ENCODE measurements around the gene MRPS10. TPM values are rescaled to one million over a fixed set of nuclear protein-coding genes. Genes with fewer than 3 reads are reported as not detected.

Gene MRPS10
- total RNA-seq, 1 experiment from 2014 or later = 62.1 TPM

- BruUV-seq (replicated peaks) = no TSS peak
- POLR2A ChIA-PET = no interaction called here
- Histone ChIP-seq H3K9me3 (ENCODE audit: control insufficient read depth in 1 of 2, insufficient read depth in 1 of 2, low read depth in 1 of 2, low read length in 2 of 2) (no peaks in the 10 kb centered on the region), H3K9ac (ENCODE audit: low read length) (no peak overlapping the region), H3K27me3 (ENCODE audit: insufficient read depth, low read length) (no peaks in the 10 kb centered on the region), H3K4me2 (ENCODE audit: low read length) (no peak overlapping the region), H3K79me2 (ENCODE audit: insufficient read depth, low read length) (no peaks in the 10 kb centered on the region), H4K20me1 (ENCODE audit: insufficient read depth) (no peaks in the 10 kb centered on the region), H2AFZ (ENCODE audit: low read depth, low read length, poor library complexity, severe bottlenecking) (no peak overlapping the region), H3K9me2 (ENCODE audit: insufficient read depth) (no peaks in the 10 kb centered on the region), H3K36me3 (ENCODE audit: control insufficient read depth in 1 of 2, insufficient read depth in 2 of 2, low read length in 2 of 2) (no peaks in the 10 kb centered on the region), H3K4me3 (replicated peaks in 1 of 2; ENCODE audit: low read depth in 1 of 2, low read length in 2 of 2) (no peak overlapping the region), H3K4me1 (ENCODE audit: control insufficient read depth in 1 of 2, insufficient read depth in 2 of 2, low read length in 2 of 2) (peaks cover 22 to 40% of the 10 kb centered on the region in 2 experiments), H3K27ac (ENCODE audit: low read depth, low read length) (no peak overlapping the region)
- TF ChIP-seq ELF1 (IDR thresholded peaks at IDR 0.05; ENCODE audit: borderline replicate concordance, low read depth) (no peak), JUND (IDR thresholded peaks at IDR 0.05) (no peak), MAX (IDR thresholded peaks at IDR 0.05) (no peak), FOSL1 (IDR thresholded peaks at IDR 0.05; ENCODE audit: low read depth) (no peak), TCF7L2 (IDR thresholded peaks at IDR 0.05; ENCODE audit: borderline replicate concordance, extremely low read depth, insufficient read depth, insufficient read length) (no peak), EGR1 (IDR thresholded peaks at IDR 0.05; ENCODE audit: low read depth) (no peak), YY1 (IDR thresholded peaks at IDR 0.05; ENCODE audit: extremely low read depth, insufficient replicate concordance, low read depth, low read length) (no peak), ZBTB33 (IDR thresholded peaks at IDR 0.05; ENCODE audit: extremely low read depth, insufficient replicate concordance, low read length) (no peak), EZH2 (IDR thresholded peaks at IDR 0.05) (no peak), CTCF (IDR thresholded peaks at IDR 0.05 in 2 of 3, conservative IDR thresholded peaks at IDR 0.05 in 1 of 3; ENCODE audit: borderline replicate concordance in 1 of 3, insufficient read depth in 1 of 3, low read depth in 2 of 3, low read length in 2 of 3) (no peak), SP1 (IDR thresholded peaks at IDR 0.05; ENCODE audit: low read depth) (no peak), EZH2phosphoT487 (IDR thresholded peaks at IDR 0.05; ENCODE audit: borderline replicate concordance) (no peak)
- DNase-seq (ENCODE audit: low read depth, low spot score) = no peak
- no peak for ATAC-seq
- RAD21 ChIA-PET (ENCODE audit: low non-redundant PET in 1 of 2, low total read pairs in 2 of 2, uncharacterized antibody in 2 of 2, unreplicated experiment in 2 of 2) = no interaction called here
- CTCF ChIA-PET = interaction anchor here (1.0 kb wide), 1 partner anchor 316 kb away, joined by 5 read pairs; no protein-coding TSS in a partner anchor
- intact Hi-C loops (cut with micrococcal nuclease) = no loop called here
Measured at GRCh38 chr6:42232035-42232434, 14.4 kb upstream of the MRPS10 start.
